Esophagus squamous epithelium (tissue), 4 donors: ENCODE data around the gene ARHGEF11.

Experiments
- CTCF ChIP-seq, 6 experiments: fragments of 450-650 bp in 4 of 6; fragments of 200-600 bp in 2 of 6; sonication (generic) in 2 of 6; IDR thresholded peaks; one replicate each; pipeline ENCODE4 v1.5.1; 2016 to 2019; ENCODE audit warnings: antibody characterized with exemption in 6 of 6, mild to moderate bottlenecking in 4 of 6, moderate library complexity in 4 of 6
- POLR2A ChIP-seq, 4 donors: fragments of 450-650 bp; IDR thresholded peaks; one replicate each; pipeline ENCODE4 v1.6.1; 2017; ENCODE audit warnings: antibody characterized with exemption in 4 of 4, mild to moderate bottlenecking in 4 of 4, moderate library complexity in 3 of 4

GRCh38 chr1:156930483-156930882 lies 115.1 kb downstream of the ARHGEF11 start:
- TF ChIP-seq CTCF (IDR thresholded peaks at IDR 0.05) (no peak), POLR2A (IDR thresholded peaks at IDR 0.05) (no peak)
